22Rv1 (cell line): ENCODE measurements around the gene SLC35F1.

ENCODE experiments used
- CTCF ChIP-seq: fragments of 450-650 bp; IDR thresholded peaks from 2 replicates; pipeline ENCODE4 v1.5.1; 2017; ENCODE audit warnings: mild to moderate bottlenecking
- ZFX ChIP-seq: fragments of 450-650 bp; IDR thresholded peaks from 2 replicates; pipeline ENCODE4 v1.6.1; 2017; ENCODE audit warnings: antibody characterized with exemption, borderline replicate concordance

GRCh38 chr6:118198746-118199145 is 291.7 kb downstream of the SLC35F1 start:
- TF ChIP-seq CTCF (no peak), ZFX (no peak)
